HG02943 (cell line): ENCODE results near the gene FASN.

Experiments
- ATAC-seq: cut with Tn5 transposase; IDR thresholded peaks from one replicate; pipeline ENCODE4 v1.9.1; 2021; ENCODE audit warnings: mild to moderate bottlenecking, low read depth, moderate library complexity; ENCODE audit not compliant: unreplicated experiment

The FASN gene

DNA sequence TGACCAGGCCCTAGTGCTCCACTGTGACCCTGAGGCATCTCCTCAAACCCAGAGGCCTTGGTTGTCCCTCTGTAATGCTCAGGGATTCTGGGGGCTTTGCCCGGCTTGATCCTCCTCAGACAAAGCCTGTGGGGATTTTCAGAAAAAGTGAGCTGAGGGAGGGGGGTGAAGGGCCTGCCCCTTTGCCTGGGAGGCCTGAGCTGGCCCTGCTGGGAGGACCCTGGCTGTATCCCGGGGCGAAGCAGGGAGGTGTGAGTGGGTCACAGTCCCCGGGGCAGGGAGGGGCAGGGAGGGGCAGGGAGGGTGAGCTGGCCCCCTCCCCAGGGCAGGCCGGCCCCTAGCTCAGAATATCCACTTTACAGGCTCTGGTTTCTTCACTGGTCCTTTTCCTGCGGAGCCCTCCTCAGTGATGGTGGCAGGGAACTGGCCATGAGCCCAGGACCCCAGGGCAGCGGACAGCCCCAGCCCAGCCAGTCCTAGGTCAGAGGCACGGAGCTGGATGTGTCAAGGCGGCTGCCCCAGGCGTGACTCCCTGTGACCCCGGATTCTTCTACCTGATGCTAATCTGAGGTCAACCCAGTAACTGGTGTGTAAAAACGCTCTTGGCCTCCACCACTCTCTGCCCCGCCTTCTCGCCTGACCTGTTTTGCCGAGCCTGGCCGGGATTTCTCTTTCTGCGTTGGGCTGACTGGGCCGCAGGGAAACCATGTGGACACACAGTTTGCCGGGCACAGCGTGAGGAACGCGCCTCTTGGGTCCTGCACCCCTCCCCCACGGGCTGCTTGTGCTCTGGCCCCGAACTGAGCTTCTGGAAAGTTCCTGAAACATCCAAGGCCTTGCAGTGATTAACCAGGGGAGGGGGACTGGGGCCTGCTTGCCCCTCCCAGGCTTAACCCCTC, 5.8 kb upstream of the FASN start:
- no peak for ATAC-seq

DNA sequence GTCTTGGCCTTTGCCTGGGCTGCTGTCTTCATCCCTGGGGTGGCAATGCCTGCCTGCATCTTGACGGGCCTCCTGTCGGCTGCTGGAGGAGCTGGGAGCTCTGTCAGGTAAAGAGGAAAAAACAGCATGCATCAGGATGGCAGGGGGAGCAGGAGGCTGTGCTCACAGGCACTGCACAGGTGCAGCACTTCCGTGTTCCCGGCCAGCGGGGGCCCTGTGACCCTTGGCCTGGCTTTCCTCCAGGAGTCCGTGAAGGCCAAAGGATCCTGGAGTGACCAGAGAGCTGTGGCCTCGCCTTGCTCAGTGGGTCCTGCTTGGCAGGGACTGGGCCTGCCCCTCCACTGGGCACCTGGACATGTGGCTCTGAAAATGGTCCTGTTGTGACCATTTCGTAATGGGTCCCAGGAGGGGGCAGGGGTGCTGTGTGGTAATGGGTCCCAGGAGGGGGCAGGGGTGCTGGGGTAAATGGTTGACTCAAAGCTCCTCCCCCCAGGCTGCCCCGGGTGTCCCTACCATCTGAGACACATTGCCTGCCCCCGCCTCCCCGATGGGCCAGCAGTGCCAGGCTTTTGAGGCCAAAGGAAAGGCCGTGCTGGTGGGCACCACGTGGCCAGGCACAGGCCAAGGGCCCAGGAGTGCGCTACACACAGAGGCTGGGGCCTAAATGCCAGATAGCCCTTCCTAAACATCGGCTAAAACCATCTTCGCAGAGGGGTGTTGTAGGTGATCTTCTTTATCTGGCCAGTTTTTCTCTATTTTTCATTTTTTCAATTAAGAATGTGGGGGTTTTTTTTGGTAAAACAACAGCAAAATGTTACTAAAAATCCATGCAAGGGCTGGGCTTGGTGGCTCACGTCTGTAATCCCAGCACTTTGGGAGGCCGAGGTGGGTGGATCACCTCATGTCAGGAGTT, 4.0 kb upstream of the FASN start:
- ATAC-seq: no peak

DNA sequence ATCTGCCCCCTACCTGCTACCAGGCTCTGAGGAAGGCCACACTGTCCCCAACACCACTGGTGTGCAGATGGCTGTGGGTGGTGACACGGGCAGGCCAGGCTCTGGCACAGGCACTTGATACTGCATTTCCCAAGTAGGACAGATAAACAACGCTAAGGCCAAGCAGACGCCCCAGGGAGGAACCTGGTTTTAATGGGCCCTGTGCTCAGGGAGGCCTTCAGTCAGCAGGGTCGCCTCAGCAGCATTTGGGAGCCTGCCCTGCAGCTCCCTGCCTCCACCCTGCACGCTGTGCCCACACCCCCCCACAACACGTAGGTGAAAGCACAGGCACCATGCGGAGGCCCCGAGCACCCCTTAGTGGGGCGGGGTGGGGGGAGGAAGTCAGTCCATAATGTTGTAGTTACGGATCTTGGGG, 3.3 kb upstream of the FASN start:
- ATAC-seq: no peak

DNA sequence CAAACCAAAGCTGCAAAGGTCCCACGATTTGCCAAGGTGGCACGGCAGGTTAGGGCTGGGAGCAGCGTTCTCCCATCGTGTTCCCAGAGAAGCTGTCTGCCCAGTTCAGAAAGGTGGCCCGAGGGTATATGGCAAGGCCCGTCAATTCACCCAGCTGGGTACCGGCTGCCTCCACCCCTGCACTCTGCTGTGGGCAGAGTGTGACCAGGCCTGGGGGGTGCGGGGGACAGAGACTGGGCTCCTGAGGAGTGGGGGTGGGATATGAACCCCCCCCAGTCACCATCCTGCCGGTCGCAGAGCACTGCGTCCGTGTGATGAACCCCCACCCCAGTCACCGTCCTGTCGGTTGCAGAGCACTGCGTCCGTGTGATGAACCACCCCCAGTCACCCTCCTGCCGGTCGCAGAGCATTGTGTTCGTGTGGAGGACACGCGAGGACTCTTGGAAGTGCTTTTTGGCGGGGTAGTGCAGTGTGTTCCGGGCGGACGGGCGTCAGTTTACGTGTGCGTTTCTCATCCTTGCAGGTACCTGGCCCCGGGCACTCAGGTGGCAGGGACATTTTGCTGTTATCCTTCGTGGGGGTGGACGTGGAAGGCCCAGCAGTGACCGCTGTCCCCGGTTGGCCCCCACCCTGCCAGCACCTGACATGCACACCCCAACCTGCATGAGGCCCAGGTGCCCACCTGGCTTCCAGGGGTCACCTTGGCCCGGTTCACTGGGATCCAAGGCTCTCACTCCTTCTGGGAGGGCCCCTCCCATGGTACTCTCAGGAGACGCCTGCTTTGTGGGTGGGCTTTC, 2.7 kb upstream of the FASN start:
- no peak for ATAC-seq

DNA sequence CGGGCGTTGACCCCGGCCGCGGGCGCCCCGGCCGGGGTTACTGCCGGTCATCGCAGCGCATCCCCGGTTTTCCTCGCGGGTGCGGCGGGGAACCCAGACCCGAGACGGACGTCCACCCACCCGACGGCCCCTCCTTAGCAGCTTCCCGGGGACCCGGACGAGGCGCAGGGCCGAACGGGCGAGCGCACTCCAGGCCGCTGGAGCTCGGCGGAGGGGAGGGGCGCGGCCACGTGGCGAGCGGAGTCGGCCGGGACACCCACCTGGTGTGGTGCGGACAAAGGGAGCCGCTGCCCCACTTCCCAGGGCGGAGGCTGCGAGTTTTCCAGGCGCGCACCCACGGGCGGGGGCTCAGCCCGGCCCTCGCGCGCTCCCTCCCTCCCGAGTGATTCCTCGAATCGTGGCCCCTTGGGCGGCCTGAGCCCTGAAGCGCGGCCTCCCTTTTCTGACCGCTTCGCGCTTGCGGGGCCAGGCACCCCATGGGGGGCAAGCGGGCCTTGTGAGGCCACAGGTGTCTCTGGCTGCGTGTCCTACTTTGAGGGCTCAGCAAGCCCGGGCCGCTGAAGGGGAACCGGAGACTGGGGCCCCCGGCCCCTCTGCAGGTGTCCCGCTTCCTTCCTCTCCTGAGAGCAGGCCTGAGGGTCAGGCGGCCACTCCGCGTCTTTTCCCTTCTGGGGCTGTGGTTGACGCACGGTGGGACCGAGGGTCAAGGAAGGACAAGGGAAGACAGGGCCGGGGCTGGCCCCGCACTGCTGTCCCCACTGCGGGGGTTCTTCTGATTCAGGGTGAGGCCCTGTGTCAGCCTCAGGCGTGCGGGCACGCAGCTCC, 1.1 kb upstream of the FASN start:
- peak; percentile 12 for ATAC-seq

DNA sequence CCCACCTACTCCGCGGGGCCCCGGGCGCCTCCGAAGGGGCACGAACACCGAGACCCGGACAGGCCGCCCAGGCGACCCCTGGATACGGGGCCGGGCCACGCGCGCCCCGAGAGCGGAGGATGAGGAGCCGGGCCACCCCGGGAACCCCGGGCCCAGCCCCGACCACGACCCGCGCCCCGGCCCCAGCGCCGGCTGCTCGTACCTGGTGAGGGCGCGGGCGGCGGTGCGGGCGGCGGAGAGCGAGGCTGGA, 192 bp downstream of the FASN start:
- ATAC-seq: no peak

DNA sequence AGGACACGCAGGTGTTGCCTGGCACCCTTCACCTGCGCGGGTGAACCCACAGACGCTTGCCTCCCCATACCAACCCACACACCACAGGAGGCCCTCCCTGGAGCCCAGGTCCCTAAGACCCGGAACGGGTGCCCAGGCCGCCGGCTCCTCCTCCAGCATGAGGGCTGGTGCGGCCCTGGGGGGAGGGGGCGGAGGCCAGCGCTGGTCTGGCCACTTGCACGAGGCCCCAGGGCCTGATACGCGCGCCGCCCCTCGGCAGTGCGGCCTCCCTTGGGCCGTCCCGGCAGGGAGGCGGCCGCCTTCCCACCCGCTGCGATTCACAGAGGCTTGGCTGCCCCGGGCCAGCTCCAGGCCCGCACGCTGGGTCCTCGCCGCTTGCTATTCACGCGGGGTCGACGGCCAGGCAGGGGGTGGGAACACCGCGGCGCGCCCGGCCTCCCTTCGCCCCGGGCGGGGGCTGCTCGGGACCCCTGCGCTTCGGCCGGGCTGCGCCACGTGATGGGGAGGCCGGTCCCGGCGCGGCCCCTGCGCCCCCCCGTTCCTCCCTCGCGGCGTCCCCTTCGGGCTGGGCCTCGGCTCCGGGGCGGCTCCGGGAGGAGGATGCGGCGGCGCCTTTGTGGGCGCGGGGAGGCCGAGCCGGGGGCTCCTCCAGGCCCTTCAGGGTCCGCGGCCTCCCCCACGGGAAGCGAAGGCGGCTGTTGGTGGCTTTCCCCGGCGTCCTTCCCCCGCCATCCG, 685 bp downstream of the FASN start:
- no peak for ATAC-seq

DNA sequence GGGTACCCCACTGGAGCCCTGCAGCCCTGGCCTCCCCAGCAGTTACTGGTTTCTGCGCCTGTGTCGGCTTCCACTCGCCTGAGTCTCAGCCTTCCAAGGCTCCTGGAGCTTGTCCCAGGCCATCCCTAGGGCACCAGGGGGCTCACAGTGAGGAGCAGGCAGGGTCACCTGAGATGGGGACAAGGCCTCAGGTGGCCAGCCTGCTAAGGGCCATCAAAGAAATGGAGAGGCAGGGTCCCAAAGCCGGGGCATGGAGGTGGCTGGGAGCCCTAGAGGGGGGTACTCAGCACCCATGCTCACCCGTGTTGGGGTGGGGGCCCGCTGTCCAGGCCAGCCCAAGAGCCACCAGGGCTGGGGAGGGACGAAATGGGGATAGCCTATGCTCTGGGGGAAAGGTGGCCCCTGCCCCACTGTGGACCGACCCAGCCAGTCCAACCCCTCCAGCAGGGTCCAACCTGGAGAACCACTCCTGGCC, 1.3 kb downstream of the FASN start:
- ATAC-seq: no peak

GRCh38 chr17:82095777-82096708, 2.0 kb downstream of the FASN start:
- ATAC-seq: no peak

DNA sequence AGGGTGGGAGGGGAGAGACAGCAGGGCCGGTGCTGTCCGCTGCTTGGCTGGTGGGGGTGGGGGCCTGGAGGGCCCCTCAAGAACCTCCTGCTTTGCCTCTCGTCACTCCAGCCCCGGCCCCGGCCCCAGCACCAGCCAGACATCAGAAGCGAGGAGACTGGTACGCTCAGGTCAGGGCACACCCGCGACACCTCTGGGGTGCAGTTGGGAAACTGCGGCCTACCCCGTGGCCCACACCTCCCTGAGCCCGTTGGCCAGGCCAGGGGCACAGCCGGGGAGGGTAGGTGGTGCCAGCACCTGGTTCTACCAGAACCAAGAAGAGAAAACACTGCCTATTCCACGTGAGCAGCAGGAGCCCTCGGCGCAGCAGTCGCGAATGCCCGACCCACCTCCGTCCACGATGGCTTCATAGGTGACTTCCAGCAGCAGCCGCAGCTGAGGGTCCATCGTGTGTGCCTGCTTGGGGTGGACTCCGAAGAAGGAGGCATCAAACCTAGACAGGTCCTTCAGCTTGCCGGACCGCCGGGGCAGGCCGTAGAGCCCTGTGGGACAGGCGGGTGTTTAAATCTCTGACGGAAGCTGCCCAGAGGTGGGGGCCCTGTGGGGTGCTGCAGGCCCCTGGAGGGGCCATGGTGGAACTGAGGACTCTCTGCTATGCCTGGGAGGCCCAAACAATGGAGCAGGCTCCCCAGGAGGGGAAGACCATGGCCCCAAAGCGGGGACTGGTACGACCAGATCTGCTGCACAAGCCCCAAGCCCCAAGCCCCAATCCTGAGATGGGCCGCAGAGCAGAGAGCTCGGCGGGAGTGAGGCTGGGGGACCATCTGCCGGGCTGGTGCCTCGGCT, 2.9 kb downstream of the FASN start:
- ATAC-seq: no peak

- no peak for ATAC-seq
Observed at GRCh38 chr17:82092995-82093751, 4.9 kb downstream of the FASN start.

GRCh38 chr17:82092628-82092994, 5.4 kb downstream of the FASN start:
- no peak for ATAC-seq

DNA sequence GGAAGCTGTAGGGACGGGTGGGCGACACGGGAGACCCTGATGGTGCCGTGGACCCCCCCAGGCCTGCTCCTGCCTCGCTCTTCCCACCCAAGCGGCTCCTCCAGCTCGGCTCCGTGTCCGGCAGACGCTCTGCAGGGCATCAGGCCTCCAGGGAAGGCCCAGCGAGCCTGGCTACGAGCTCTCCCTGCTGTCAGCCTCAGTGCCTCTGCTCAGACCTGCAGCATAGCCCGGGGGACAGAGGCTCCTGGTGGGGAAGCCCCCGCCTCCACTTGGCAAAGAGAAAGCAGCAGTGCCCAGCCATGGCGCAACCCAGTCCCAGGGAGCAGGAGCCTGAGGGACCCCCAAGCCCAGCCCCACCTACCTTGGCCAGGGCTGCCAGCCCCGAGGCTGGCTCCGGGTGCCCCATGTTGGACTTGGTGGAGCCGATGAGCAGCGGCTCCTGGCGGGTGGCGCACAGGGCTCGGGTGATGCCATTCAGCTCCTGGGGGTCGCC, 5.9 kb downstream of the FASN start:
- no peak for ATAC-seq

- no peak for ATAC-seq
Observed at GRCh38 chr17:82091264-82092066, 6.6 kb downstream of the FASN start.

- no peak for ATAC-seq
Observed at GRCh38 chr17:82090549-82091263, 7.3 kb downstream of the FASN start.
